Calu3 (cell line): ENCODE data around the gene TM4SF5. TPM values are rescaled to one million over a fixed set of nuclear protein-coding genes. Genes with fewer than 3 reads are reported as not detected.

ENCODE experiments used
- BruUV-seq: library from RNA; stranded (reverse); fragments of 400-500 nt; replicated peaks from 2 replicates; lab custom pipeline; 2021; lab: Mats Ljungman, UMichigan
- CTCF ChIA-PET: fragments of 300-600 bp; sonication (Branson Sonifier 250); formaldehyde crosslinking; loops from one replicate; lab custom pipeline; 2022; ENCODE audit warnings: antibody characterized with exemption; lab: Charles Lee
- DNase-seq: peaks from one replicate; pipeline ENCODE4 v3.0.0; 2022
- H3K27ac Mint-ChIP-seq: one replicate; pipeline ENCODE4 v1.8.0; 2022; ENCODE audit warnings: mixed read lengths; ENCODE audit not compliant: unreplicated experiment
- H3K27me3 Mint-ChIP-seq: one replicate; pipeline ENCODE4 v1.8.0; 2022; ENCODE audit warnings: mixed read lengths; ENCODE audit not compliant: unreplicated experiment
- H3K36me3 Mint-ChIP-seq: one replicate; pipeline ENCODE4 v1.8.0; 2022; ENCODE audit warnings: mild to moderate bottlenecking, moderate library complexity, mixed read lengths; ENCODE audit not compliant: insufficient read depth, unreplicated experiment
- H3K4me1 Mint-ChIP-seq: one replicate; pipeline ENCODE4 v1.8.0; 2022; ENCODE audit warnings: mild to moderate bottlenecking, low read depth, mixed read lengths; ENCODE audit not compliant: unreplicated experiment
- H3K4me3 Mint-ChIP-seq: one replicate; pipeline ENCODE4 v1.8.0; 2022; ENCODE audit warnings: mild to moderate bottlenecking, low read depth, moderate library complexity, mixed read lengths; ENCODE audit not compliant: unreplicated experiment
- H3K9me3 Mint-ChIP-seq: one replicate; pipeline ENCODE4 v1.8.0; 2022; ENCODE audit warnings: low read depth, mixed read lengths; ENCODE audit not compliant: unreplicated experiment
- CTCF ChIP-seq: fragments of 200-600 bp; IDR thresholded peaks from one replicate; pipeline ENCODE4 v1.8.0; 2022; ENCODE audit warnings: antibody characterized with exemption; ENCODE audit not compliant: unreplicated experiment
- intact Hi-C: fragments of 100-400 bp; cut with micrococcal nuclease; formaldehyde crosslinking; loops from one replicate; pipeline ENCODE4 v1.10.0; 2022; ENCODE audit not compliant: unreplicated experiment
- total RNA-seq: library from RNA; stranded (reverse); gene quantifications from 2 replicates; pipeline ENCODE4 v1.2.3, GENCODE V29; 2022

Gene TM4SF5
- total RNA-seq, 1 experiment from 2014 or later: 0.54 TPM

- Mint-ChIP-seq H3K27me3 (no peaks in the 10 kb centered on the region), H3K27ac (no peak overlapping the region), H3K9me3 (no peaks in the 10 kb centered on the region), H3K4me3 (peak overlapping the region; percentile 66), H3K4me1 (peaks cover 12% of the 10 kb centered on the region), H3K36me3 (peaks cover 12% of the 10 kb centered on the region)
- no peak for DNase-seq
- intact Hi-C loops: no loop called here
- no peak for TF ChIP-seq CTCF
- BruUV-seq: no TSS peak
- CTCF ChIA-PET: interaction anchor here (0.6 kb wide), 1 partner anchor 11 kb away, joined by 3 read pairs; no protein-coding TSS in a partner anchor
These were observed 36.1 kb downstream of the TM4SF5 start for GRCh38 chr17:4807605-4808377.

GRCh38 chr17:4808378-4808767 lies 36.7 kb downstream of the TM4SF5 start:
- intact Hi-C loops: no loop called here
- no peaks in the 10 kb centered on the region for H3K27me3 Mint-ChIP-seq
- H3K4me1 Mint-ChIP-seq: peaks cover 12% of the 10 kb centered on the region
- H3K36me3 Mint-ChIP-seq: peaks cover 12% of the 10 kb centered on the region
- H3K4me3 Mint-ChIP-seq: peak overlapping the region; percentile 3
- CTCF ChIA-PET: no interaction called here
- H3K27ac Mint-ChIP-seq: no peak overlapping the region
- BruUV-seq: no TSS peak
- no peaks in the 10 kb centered on the region for H3K9me3 Mint-ChIP-seq
- no peak for DNase-seq
- no peak for TF ChIP-seq CTCF

GRCh38 chr17:4810696-4811290 lies 39.1 kb downstream of the TM4SF5 start:
- Mint-ChIP-seq H3K36me3 (peaks cover 12% of the 10 kb centered on the region), H3K4me3 (no peak overlapping the region), H3K9me3 (no peaks in the 10 kb centered on the region), H3K27me3 (no peaks in the 10 kb centered on the region), H3K27ac (peak overlapping the region; percentile 5), H3K4me1 (peaks cover 12% of the 10 kb centered on the region)
- no peak for DNase-seq
- intact Hi-C loops: no loop called here
- no TSS peak for BruUV-seq
- CTCF ChIA-PET: no interaction called here
- no peak for TF ChIP-seq CTCF

- H3K36me3 Mint-ChIP-seq: peaks cover 12% of the 10 kb centered on the region
- no peak overlapping the region for H3K4me3 Mint-ChIP-seq
- H3K4me1 Mint-ChIP-seq: peaks cover 12% of the 10 kb centered on the region
- intact Hi-C loops: no loop called here
- H3K27me3 Mint-ChIP-seq: no peaks in the 10 kb centered on the region
- no peak for DNase-seq
- no peak overlapping the region for H3K27ac Mint-ChIP-seq
- no peak for TF ChIP-seq CTCF
- no peaks in the 10 kb centered on the region for H3K9me3 Mint-ChIP-seq
- CTCF ChIA-PET: no interaction called here
- no TSS peak for BruUV-seq
These were observed 39.8 kb downstream of the TM4SF5 start for GRCh38 chr17:4811471-4811870.
